ENCODE data around the gene HSBP1.

- no peak for TF ChIP-seq CTCF (IDR thresholded peaks at IDR 0.05)
- no peak for TF ChIP-seq POLR2A (IDR thresholded peaks at IDR 0.05)
Measured at GRCh38 chr16:83852774-83853173, 45.0 kb downstream of the HSBP1 start.

Data from heart left ventricle (tissue), 13 donors.